Ectodermal cell (in vitro differentiated cells): Measurements from ENCODE around the gene TNIK.
"Not testable (repeated sequence)": the region's sequence is repeated elsewhere in the genome, so short reads cannot be mapped to it uniquely, and the experiment has no call there.

Source experiments
- H3K27ac ChIP-seq: 2 replicates; pipeline ENCODE4 v1.7.0; 2013; ENCODE audit warnings: mild to moderate bottlenecking, low read depth, low read length; ENCODE audit not compliant: insufficient read depth, poor library complexity, severe bottlenecking
- H3K27me3 ChIP-seq: 2 replicates; pipeline ENCODE4 v1.7.0; 2013; ENCODE audit warnings: mild to moderate bottlenecking, low read length; ENCODE audit not compliant: insufficient read depth, control insufficient read depth, poor library complexity, severe bottlenecking
- H3K36me3 ChIP-seq: one replicate; pipeline ENCODE4 v1.7.0; 2013; ENCODE audit warnings: low read length; ENCODE audit not compliant: control insufficient read depth, insufficient read depth
- H3K4me1 ChIP-seq: one replicate; pipeline ENCODE4 v1.7.0; 2013; ENCODE audit warnings: low read length; ENCODE audit not compliant: control insufficient read depth, insufficient read depth
- H3K4me3 ChIP-seq: 2 replicates; pipeline ENCODE4 v1.7.0; 2013; ENCODE audit warnings: low read depth, low read length, control low read depth; ENCODE audit not compliant: insufficient read depth
- H3K9me3 ChIP-seq: 2 replicates; pipeline ENCODE4 v1.7.0; 2013; ENCODE audit warnings: mild to moderate bottlenecking, low read length, moderate library complexity; ENCODE audit not compliant: control insufficient read depth
- WGBS, 2 experiments: methylation state at CpG; one replicate each; pipeline ENCODE4 v1.1.7; 2013; ENCODE audit warnings: missing lambda C conversion rate in 2 of 2; 5-methylcytosine and 5-hydroxymethylcytosine counted together

TNIK gene

DNA sequence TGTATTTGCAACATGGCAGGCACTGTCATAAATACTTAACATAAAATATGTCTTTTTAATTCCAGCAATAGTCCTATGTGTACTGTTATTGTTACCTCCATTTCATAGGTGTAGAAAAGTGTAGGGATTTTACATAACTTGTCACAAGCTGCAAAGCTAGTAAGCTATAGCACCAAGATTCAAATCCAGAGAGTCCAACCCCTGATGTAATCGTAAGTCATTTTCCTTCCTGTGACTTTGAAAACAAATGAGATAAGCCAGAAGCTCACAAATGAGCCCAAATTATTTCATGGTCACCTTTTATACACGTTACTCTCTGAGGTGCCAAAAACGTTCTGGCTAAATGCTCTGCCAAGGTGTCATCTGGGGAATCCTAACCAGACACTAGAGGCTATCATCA lies 23.8 kb downstream of the TNIK start:
- peaks cover 3% of the 10 kb centered on the region for H3K4me1 ChIP-seq
- no peak overlapping the region for H3K4me3 ChIP-seq
- no peaks in the 10 kb centered on the region for H3K27me3 ChIP-seq
- WGBS, 2 experiments, result 82 to 83% methylated on average over 3 of the region's 3 CpGs
- H3K9me3 ChIP-seq, result no peaks in the 10 kb centered on the region
- H3K36me3 ChIP-seq, result no peaks in the 10 kb centered on the region
- no peak overlapping the region for H3K27ac ChIP-seq

DNA sequence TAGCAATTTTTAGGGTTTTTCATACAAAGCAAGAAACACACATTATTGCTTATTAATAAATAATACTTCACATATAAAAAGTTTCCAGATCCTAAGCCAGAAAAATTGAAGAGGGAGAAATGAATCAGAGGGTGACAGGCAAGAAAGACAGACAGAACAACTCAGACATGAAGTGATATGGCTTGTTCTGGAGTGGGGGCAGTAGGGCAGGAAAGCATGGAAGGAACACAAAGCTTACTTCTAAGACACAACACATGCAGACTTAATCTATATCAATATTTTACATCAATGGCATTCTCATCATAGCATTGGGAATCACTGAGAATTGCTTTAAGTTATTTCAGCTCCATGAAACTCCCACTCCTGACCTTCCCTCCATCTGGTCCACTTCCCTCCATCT lies 24.4 kb downstream of the TNIK start:
- H3K27me3 ChIP-seq, result no peaks in the 10 kb centered on the region
- H3K4me1 ChIP-seq, result peaks cover 3% of the 10 kb centered on the region
- no peaks in the 10 kb centered on the region for H3K9me3 ChIP-seq
- H3K36me3 ChIP-seq, result no peaks in the 10 kb centered on the region
- H3K27ac ChIP-seq, result no peak overlapping the region
- no peak overlapping the region for H3K4me3 ChIP-seq

- Histone ChIP-seq H3K4me3 (no peak overlapping the region), H3K27ac (no peak overlapping the region), H3K36me3 (no peaks in the 10 kb centered on the region), H3K27me3 (no peaks in the 10 kb centered on the region), H3K9me3 (no peaks in the 10 kb centered on the region), H3K4me1 (peaks cover 3% of the 10 kb centered on the region)
- 68 to 82% methylated on average over 1 of the region's 1 CpG for WGBS, 2 experiments
Measured at GRCh38 chr3:171435143-171435542, 25.1 kb downstream of the TNIK start.

GRCh38 chr3:171432548-171432947 lies 27.7 kb downstream of the TNIK start:
- H3K4me1 ChIP-seq, result peaks cover 25% of the 10 kb centered on the region
- H3K36me3 ChIP-seq, result no peaks in the 10 kb centered on the region
- 90% methylated on average over 1 of the region's 1 CpG; no CpG with 5 or more reads in 1 of the 2 experiments for WGBS, 2 experiments
- H3K27ac ChIP-seq, result no peak overlapping the region
- no peaks in the 10 kb centered on the region for H3K27me3 ChIP-seq
- no peaks in the 10 kb centered on the region for H3K9me3 ChIP-seq
- no peak overlapping the region for H3K4me3 ChIP-seq

- 93% methylated on average over 1 of the region's 1 CpG; no CpG with 5 or more reads in 1 of the 2 experiments for WGBS, 2 experiments
Measured at GRCh38 chr3:171431550-171431949, 28.7 kb downstream of the TNIK start.

GRCh38 chr3:171430530-171430929 lies 29.7 kb downstream of the TNIK start:
- Histone ChIP-seq H3K27ac (no peak overlapping the region), H3K9me3 (no peaks in the 10 kb centered on the region), H3K36me3 (no peaks in the 10 kb centered on the region), H3K27me3 (no peaks in the 10 kb centered on the region), H3K4me3 (no peak overlapping the region), H3K4me1 (peaks cover 25% of the 10 kb centered on the region)

More at GRCh38 chr3:171431550-171431949, 28.7 kb downstream of the TNIK start:
- Histone ChIP-seq H3K36me3 (no peaks in the 10 kb centered on the region), H3K4me1 (peaks cover 25% of the 10 kb centered on the region), H3K9me3 (no peaks in the 10 kb centered on the region), H3K27ac (no peak overlapping the region), H3K4me3 (no peak overlapping the region), H3K27me3 (no peaks in the 10 kb centered on the region)

DNA sequence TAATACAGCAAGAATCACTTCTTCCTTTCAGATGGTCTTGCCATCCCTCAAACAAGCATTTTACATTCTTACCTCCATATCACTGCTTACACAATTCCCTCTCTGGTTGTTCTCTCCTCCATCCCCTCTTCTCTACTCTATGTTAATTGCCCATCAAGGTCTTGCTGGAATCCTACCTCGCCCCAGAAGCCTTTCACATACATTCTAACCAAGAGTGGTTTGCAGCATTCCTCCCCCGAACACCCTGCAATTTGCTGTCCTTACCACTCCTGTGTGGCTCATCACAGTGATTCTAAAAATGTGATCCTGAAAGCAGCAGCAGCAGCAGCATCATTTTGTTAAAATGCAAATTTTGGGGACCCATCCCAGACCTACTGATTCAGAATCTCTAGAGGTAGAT lies 30.6 kb downstream of the TNIK start:
- Histone ChIP-seq H3K4me3 (no peak overlapping the region), H3K4me1 (peaks cover 25% of the 10 kb centered on the region), H3K27me3 (no peaks in the 10 kb centered on the region), H3K36me3 (no peaks in the 10 kb centered on the region), H3K27ac (no peak overlapping the region), H3K9me3 (no peaks in the 10 kb centered on the region)
- 63 to 69% methylated on average over 2 of the region's 2 CpGs for WGBS, 2 experiments

DNA sequence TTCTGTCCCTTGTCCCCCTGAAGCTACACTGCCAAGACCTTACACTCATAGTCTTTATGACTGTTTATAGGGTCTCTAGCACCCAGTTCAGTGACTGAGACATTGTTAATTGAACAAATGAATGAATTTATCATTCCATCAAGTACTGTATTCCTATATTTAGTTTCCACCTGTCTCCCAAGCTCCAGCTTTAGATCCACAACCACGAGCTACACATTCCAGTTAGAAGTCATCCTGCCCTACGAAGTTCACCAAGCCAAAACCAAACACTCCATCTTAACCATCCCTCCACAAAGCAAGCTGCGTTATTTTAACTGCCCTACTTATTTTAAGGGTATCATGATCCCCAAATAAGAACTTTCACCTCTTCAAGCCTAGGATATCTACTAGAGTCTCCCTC lies 31.3 kb downstream of the TNIK start:
- Histone ChIP-seq H3K36me3 (no peaks in the 10 kb centered on the region), H3K4me3 (no peak overlapping the region), H3K4me1 (peaks cover 25% of the 10 kb centered on the region), H3K9me3 (no peaks in the 10 kb centered on the region), H3K27ac (no peak overlapping the region), H3K27me3 (no peaks in the 10 kb centered on the region)
- whole genome bisulfite sequencing, 2 experiments, result 82 to 87% methylated on average over 3 of the region's 3 CpGs

DNA sequence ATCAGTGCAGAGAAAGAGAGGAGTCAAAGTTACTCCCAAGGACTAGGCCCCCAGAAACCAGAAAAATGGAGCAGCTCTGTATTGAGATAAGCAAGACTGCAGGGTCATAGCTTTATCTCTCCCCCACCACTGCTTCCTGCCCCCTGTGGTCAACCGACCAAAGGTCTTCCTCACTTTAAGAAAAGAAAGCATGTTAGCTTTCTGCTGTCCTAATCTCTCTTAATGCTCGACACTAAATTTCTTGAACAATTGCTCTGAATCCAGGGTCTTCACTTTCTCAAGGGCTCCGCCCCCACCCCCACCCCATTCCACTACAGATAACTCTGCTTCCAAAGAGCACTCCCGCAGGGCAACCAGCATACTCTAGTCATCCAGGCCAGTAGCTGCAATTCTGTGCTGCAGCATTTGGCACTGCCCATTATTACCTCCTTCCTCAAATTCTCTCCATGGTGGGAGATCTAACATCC lies 31.9 kb downstream of the TNIK start:
- H3K9me3 ChIP-seq, result no peaks in the 10 kb centered on the region
- no peaks in the 10 kb centered on the region for H3K36me3 ChIP-seq
- H3K27me3 ChIP-seq, result no peaks in the 10 kb centered on the region
- peaks cover 25% of the 10 kb centered on the region for H3K4me1 ChIP-seq
- WGBS, 2 experiments, result 8 to 13% methylated on average over 4 of the region's 4 CpGs
- no peak overlapping the region for H3K27ac ChIP-seq
- H3K4me3 ChIP-seq, result no peak overlapping the region

DNA sequence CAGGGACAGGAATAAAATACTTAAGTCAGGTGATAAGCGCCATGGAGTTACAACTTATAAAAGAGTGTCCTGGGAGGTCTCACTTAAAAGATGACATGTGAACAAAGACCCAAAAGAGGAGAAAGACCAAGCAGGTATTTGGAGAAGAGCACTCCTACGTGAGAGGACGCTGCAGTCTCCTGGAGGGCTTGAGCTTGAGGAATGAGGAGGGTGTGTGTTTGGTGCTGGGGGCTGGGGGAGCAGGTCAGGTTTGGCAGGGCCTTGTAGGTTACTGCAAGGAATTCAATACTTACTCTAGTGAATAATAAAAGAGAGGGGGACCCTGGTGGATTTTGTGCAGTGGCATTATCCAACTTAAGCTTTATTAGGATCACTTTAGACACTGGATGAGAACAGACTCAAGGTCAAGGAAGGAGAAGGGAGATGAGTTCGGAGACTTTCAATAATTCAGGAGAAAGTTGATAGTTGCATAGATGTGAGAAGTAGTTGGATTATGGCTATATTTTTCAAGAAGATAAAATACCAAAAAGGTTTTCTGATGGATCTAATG lies 32.4 kb downstream of the TNIK start:
- peak overlapping the region; percentile 23 for H3K27ac ChIP-seq
- H3K4me1 ChIP-seq, result peaks cover 25% of the 10 kb centered on the region
- no peaks in the 10 kb centered on the region for H3K27me3 ChIP-seq
- no peak overlapping the region for H3K4me3 ChIP-seq
- H3K36me3 ChIP-seq, result no peaks in the 10 kb centered on the region
- no peaks in the 10 kb centered on the region for H3K9me3 ChIP-seq
- 42% methylated on average over 4 of the region's 4 CpGs for WGBS, 2 experiments

DNA sequence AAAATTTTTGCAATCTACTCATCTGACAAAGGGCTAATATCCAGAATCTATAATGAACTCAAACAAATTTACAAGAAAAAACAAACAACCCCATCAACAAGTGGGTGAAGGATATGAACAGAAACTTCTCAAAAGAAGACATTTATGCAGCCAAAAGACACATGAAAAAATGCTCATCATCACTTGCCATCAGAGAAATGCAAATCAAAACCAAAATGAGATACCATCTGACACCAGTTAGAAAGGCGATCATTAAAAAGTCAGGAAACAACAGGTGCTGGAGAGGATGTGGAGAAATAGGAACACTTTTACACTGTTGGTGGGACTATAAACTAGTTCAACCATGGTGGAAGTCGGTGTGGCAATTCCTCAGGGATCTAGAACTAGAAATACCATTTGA lies 36.1 kb downstream of the TNIK start:
- H3K9me3 ChIP-seq, H3K4me3 ChIP-seq, H3K36me3 ChIP-seq, H3K27ac ChIP-seq, H3K27me3 ChIP-seq: not testable (repeated sequence)
- WGBS, 2 experiments, result 80 to 97% methylated on average over 2 of the region's 2 CpGs
- peaks cover 15% of the 10 kb centered on the region for H3K4me1 ChIP-seq
